ENCODE results near the gene INSIG1.

Gene INSIG1

DNA sequence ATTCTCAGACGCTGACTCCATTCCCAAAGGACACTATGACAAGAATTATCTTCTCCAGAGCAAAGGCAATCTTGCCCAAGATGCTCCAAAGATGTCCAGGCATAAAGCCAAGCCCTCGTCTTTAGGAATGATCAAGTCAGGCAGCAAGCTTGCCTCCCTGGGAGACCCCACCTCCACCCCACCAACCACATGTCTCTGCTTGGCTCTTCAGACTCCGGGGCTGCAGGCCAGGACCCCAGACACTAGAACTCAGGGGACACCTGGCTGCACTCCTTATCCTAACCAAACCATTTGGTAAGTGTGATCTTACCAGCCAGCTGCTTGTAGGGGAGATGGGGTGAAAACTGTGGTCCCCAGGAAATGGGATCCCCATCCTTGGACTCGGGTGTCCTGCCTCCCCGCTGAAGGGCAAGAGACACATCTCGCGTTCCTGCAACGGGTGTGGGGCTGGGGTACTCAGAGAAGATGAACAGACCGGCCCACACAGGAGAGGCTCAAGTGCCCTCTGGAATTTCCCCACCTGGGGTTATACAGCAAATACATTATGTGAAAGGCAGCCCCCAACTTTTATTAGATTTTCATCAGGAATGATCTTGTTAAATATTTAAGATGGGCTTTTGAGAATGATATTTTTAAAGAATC is 55.7 kb downstream of the INSIG1 start:
- DNase-seq: no peak

DNA sequence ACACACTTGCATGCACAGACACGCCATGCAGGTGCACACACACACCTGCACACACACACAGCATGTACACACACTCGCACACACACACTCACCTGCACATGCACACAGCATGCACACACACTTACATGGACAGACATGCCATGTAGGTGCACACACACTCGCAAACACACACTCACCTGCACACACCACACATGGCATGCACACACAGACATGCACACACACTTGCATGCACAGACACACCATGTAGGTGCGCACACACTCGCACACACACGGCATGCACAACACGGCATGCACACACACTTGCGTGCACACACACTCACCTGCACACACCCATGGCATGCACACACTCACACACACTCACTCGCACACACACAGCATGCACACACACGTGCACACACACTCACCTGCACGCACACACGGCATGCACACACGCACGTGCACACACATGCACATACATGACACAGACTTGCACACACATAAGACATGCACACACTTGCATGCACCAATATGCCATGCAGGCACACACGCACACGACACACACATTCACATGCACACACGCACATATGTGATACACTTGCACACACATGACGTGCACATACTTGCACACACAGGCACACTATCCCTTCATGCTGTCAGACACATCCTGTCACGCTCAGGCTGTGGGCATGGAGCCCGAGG is 56.8 kb downstream of the INSIG1 start:
- no peak for DNase-seq

DNA sequence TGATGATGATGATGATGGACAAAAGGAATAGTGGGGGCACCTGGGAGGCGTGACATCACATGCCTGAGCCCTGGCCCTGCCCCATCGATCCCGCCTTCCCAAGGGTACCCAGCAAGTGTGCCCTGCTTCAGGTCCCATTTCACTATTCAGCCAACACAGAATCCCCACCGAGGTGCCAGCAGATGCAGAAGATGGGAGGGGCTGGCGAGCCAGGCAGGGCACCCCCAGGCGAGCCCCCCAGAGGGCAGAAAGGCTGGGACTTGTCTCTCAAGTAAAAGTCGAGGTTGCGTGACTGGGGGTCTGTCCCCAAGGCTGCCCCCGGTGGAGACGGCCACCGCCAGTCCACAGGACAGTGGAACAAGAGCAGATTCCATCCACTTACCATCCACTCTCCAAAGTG is 57.5 kb downstream of the INSIG1 start:
- no peak for DNase-seq

DNA sequence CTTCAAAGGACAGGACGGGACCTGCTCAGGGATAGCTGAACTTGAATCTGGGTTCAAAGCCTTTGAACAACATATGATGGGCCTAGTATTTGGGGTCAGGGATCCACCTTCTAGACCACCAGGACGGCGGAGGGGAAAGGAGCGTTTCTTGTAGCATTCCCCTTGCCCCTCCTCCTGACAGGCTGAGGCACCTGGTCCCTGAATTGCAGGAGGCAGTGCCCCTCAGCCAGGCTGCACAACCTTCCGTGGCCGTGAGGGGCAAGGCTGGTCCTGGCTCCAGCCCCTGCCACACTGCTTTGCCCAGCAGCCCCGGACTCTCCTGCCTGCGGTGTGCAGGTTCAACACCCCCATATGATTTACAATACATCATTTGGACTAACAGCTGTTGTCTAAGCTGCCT is 58.1 kb downstream of the INSIG1 start:
- no peak for DNase-seq

DNA sequence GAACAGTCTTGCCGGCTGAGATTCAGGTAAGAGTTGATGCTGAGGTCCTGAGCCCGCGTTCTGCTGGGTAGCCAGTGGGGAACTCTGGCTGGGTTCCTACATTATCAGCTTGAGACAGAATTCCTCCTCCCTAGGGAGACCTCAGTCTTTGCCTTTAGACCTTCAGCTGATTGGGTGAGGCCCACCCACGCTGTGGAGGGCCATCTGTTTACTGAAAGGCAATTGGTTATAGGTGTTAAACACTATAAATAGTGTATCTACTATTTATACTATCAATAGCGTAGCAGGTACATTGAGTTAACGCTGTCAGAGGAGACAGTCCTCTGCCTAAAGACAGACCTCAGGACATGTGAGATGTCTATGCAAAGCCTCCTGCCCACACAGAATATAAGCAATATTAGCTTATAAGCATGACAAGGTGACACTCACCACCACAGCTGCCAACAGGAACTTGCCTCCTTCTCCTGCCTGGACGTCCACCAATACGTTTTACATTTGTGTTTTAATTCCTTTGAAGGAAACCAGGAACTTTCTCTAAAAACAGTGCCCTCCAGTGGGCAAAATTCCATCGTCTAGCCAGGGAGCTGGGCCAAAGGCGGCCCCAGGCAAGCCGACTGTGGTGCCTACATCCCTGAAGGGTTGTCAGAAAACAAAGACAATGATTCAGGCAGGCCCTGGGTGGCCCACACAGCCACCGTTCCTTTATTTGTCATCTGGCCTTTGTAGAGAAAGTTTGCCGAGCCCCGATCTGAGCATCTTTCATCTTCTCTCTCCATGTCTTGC is 58.8 kb downstream of the INSIG1 start:
- no peak for DNase-seq

DNA sequence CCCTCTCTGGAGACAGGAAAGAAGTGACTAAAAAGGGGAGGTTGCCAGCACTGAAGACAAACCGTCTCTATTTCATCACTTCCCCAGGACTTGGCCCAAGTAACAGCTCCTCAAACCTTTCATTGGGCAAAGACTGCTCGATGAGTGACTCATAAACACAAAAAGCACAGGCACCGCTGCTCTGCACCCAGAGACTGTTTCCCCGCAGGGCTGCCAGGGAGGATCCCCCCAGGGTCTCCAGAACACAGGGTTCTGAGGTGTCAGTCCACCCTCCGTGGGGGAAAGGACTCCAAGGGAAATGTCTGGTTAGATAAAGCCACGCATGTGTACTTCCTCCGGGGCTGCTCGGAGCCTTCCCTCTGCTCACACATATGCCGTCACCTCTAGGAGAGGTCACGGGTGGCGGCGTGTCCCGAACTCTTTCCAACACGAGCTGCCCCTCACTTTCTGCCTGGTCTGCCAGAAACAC is 59.9 kb downstream of the INSIG1 start:
- no peak for DNase-seq

DNA sequence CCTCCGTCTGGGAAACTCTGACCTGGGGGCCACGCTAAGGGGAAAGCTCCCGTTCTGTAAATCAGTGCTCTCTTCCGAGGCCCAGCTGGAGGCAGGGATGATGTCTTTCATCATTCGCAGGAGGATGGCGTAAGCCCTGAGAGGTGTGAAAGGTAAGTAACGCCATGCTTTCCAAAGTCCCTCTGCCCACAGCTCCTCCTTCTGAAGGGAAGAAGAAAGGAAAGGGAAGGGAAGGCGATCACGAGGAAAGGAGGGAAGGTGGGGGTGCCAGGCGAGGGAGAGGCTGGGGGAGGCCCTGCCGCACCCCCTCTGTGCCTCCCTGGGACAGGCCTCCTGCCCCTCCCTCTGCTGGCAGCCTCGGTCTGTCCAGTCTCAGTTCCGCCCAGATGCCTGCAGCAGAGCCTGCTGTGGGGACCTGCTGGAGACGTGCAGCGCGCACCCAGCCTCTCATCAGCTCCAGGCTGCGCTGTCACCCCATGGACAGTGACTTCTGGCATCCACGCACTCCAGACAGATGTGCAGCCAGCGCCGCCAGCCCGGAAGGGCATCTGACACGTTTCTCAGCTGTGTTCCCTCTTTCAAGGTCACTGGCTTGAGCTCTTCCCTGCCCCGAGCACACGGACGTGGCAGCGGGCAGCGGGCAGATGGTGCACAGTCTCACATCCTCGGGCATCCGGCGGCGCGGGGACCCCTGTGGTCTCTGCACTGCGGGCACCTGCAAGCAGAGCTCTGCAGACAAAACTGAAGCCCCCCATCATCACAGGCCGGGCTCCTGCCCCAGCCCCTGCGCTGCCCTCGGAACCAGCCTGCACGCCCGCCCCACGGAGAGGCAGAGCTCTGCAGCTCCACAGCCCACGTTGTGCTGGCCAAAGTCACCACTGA is 60.6 kb downstream of the INSIG1 start:
- no peak for DNase-seq

DNA sequence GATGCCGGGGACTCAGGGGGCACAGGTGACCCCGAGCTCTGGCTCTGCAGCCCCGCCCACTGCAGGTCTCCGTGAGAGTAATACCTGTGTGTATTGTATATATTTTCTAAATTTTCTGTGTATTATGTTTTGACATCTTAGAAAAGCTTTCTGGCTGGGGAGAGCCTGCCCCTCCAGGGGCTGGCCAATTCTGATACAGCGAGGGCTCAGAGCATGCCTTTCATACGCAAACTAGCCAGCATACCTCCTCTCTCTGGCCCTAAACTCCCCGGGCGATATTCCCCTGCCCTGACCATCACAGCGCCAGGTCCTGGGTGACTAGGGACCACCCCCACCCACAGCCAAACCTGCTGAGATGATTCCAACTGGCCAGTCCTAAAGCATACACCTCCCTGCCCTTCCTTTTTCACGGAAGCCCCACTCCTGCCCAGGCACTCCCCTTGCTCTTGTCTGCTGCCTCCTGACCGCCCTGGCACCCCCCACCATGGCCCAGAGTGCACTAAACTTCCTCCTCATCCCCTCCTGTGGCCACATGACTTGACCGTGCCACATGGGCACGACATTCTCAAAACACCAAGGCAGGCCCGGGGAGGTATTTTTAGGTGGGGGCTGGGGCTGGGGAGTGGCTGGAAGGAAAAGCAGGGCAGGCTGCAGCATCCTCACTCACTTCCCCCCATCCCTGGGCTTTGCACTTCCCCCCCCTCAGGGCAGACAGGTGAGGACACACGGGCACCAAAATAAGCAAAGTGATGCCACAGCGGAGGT is 61.5 kb downstream of the INSIG1 start:
- no peak for DNase-seq

Measured in stimulated activated CD4-positive, alpha-beta T cell treated with anti-CD3 and anti-CD28 coated beads, Interleukin-2, amount 100 ng/mL, for 24 hours (primary cell).